GM12892 (cell line): ENCODE data around the gene WNK2.

Experiments
- POLR2A ChIP-seq: IDR thresholded peaks from 2 replicates; pipeline ENCODE4 v1.6.1; 2011; ENCODE audit warnings: low read depth, low read length, control low read depth
- TAF1 ChIP-seq: IDR thresholded peaks from 2 replicates; pipeline ENCODE4 v1.6.1; 2011; ENCODE audit warnings: low read depth, mild to moderate bottlenecking, control low read depth, low read length, borderline replicate concordance

GRCh38 chr9:93303258-93303771, 119.4 kb downstream of the WNK2 start:
- no peak for TF ChIP-seq POLR2A
- TF ChIP-seq TAF1 = no peak
